Ovary (tissue), 9 donors: ENCODE data around the gene ABCA6. TPM values are rescaled to one million over a fixed set of nuclear protein-coding genes. Genes with fewer than 3 reads are reported as not detected.

Experiments used
- DNase-seq, 5 donors: peaks; one replicate each; pipeline ENCODE4 v3.0.0-alpha.2; 2019 to 2020
- H3K27ac ChIP-seq, 2 donors: fragments of 200-600 bp; one replicate each; pipeline versions ENCODE4 v1.5.1 to v1.8.0; 2019 to 2022
- H3K27me3 ChIP-seq: fragments of 200-600 bp; one replicate; pipeline ENCODE4 v1.8.0; 2022
- H3K36me3 ChIP-seq: fragments of 200-600 bp; sonication (generic); one replicate; pipeline ENCODE4 v1.5.1; 2019
- H3K4me1 ChIP-seq: one replicate; pipeline ENCODE4 v1.8.1; 2013; ENCODE audit warnings: mild to moderate bottlenecking, moderate library complexity; ENCODE audit not compliant: insufficient read depth
- H3K4me3 ChIP-seq: fragments of 200-600 bp; sonication (generic); one replicate; pipeline ENCODE4 v1.5.1; 2017
- H3K9me3 ChIP-seq, 2 donors: fragments of 200-600 bp in 1 of 2; sonication (generic) in 1 of 2; one replicate each; pipeline versions ENCODE4 v1.5.1 to v1.8.1; 2013 to 2019; ENCODE audit warnings: mild to moderate bottlenecking in 1 of 2, moderate library complexity in 1 of 2
- EP300 ChIP-seq: sonication (generic); formaldehyde crosslinking; IDR thresholded peaks from one replicate; pipeline ENCODE4 v1.6.1; 2017; ENCODE audit warnings: antibody characterized with exemption
- POLR2A ChIP-seq: fragments of 450-650 bp; IDR thresholded peaks from one replicate; pipeline ENCODE4 v1.6.1; 2017; ENCODE audit warnings: antibody characterized with exemption, mild to moderate bottlenecking, moderate library complexity
- WGBS, 3 donors: extraction: QIAGEN DNeasy Blood & Tissue Kit in 1 of 3; methylation state at CpG; one replicate each; pipeline versions ENCODE4 v1.1.5 to v1.1.7; 2013 to 2017; 5-methylcytosine and 5-hydroxymethylcytosine counted together
- intact Hi-C, 4 donors: fragments of 100-400 bp; cut with DNase I; formaldehyde crosslinking; loops; one replicate each; pipeline versions ENCODE4 v1.11.0 to v1.15.1; 2022 to 2023
- polyA plus RNA-seq, 2 donors: library from polyadenylated mRNA; stranded (reverse); fragments of 200-250 nt in 1 of 2; fragments of 350-450 nt in 1 of 2; fragmentation: Illumina TruSeq in 1 of 2; extraction: RNeasy Lipid Tissue Mini Kit (QIAGEN cat#74804) in 1 of 2; gene quantifications; one replicate each; pipeline ENCODE4 v1.2.3, GENCODE V29; 2013 to 2014
- total RNA-seq, 7 donors: library from RNA; depleted of rRNA in 2 of 7; stranded (reverse); fragments of >200 nt in 2 of 7; fragmentation: NEBNext Ultra II Directional in 3 of 7; extraction: Animal tissue kit (Norgen Biotek cat#: 25700) in 3 of 7; gene quantifications; one replicate each; pipeline versions ENCODE4 v1.1.0 to v1.2.4, GENCODE V29; 2016 to 2023
- TF ChIP-seq, protein P1 (sequence below), 3 donors: fragments of 450-650 bp in 2 of 3; fragments of 200-600 bp in 1 of 3; IDR thresholded peaks; one replicate each; pipeline versions ENCODE4 v1.5.1 to v1.8.0; 2016 to 2022; ENCODE audit warnings: antibody characterized with exemption in 3 of 3, mild to moderate bottlenecking in 1 of 3
- donor health status: DM: no; HTN: no; CAD: no; lungs with moderate emphysema.
- donor health status: DM: no; HTN: no; CAD: no.
- donor health status: Bipolar disorder and iron deficiency.
- donor health status: DM: yes; HTN: yes; CAD: no.
- donor health status: DM: no; HTN: no; CAD: no.
- donor health status: DM: yes; HTN: yes; CAD: no.

Gene ABCA6
- total and polyA plus RNA-seq, 9 donors = 27.9 to 249 (median 38.1) TPM

- H3K4me1 ChIP-seq = no peaks in the 10 kb centered on the region
- no peak for DNase-seq
- H3K4me3 ChIP-seq = no peak overlapping the region
- no peak overlapping the region for H3K27ac ChIP-seq
- H3K27me3 ChIP-seq = no peaks in the 10 kb centered on the region
- intact Hi-C loops = no loop called here
- H3K36me3 ChIP-seq = no peaks in the 10 kb centered on the region
- no peaks in the 10 kb centered on the region for H3K9me3 ChIP-seq
- TF ChIP-seq EP300 (no peak), POLR2A (no peak)
- TF ChIP-seq, protein P1, sequence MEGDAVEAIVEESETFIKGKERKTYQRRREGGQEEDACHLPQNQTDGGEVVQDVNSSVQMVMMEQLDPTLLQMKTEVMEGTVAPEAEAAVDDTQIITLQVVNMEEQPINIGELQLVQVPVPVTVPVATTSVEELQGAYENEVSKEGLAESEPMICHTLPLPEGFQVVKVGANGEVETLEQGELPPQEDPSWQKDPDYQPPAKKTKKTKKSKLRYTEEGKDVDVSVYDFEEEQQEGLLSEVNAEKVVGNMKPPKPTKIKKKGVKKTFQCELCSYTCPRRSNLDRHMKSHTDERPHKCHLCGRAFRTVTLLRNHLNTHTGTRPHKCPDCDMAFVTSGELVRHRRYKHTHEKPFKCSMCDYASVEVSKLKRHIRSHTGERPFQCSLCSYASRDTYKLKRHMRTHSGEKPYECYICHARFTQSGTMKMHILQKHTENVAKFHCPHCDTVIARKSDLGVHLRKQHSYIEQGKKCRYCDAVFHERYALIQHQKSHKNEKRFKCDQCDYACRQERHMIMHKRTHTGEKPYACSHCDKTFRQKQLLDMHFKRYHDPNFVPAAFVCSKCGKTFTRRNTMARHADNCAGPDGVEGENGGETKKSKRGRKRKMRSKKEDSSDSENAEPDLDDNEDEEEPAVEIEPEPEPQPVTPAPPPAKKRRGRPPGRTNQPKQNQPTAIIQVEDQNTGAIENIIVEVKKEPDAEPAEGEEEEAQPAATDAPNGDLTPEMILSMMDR (IDR thresholded peaks at IDR 0.05) = no peak
Measured at GRCh38 chr17:69187294-69187693, 45.6 kb upstream of the ABCA6 start.

- H3K36me3 ChIP-seq = no peaks in the 10 kb centered on the region
- no peaks in the 10 kb centered on the region for H3K27me3 ChIP-seq
- no peaks in the 10 kb centered on the region for H3K9me3 ChIP-seq
- H3K4me3 ChIP-seq = no peak overlapping the region
- DNase-seq = no peak
- H3K4me1 ChIP-seq = peaks cover 2% of the 10 kb centered on the region
- intact Hi-C loops = no loop called here
- 70 to 74% (median 71%) methylated on average over 4 of the region's 4 CpGs for WGBS, 3 donors
- TF ChIP-seq POLR2A (no peak), EP300 (no peak)
- TF ChIP-seq, protein P1 (IDR thresholded peaks at IDR 0.05) = no peak
- H3K27ac ChIP-seq = no peak overlapping the region
Measured at GRCh38 chr17:69179227-69179952, 37.7 kb upstream of the ABCA6 start.

DNA sequence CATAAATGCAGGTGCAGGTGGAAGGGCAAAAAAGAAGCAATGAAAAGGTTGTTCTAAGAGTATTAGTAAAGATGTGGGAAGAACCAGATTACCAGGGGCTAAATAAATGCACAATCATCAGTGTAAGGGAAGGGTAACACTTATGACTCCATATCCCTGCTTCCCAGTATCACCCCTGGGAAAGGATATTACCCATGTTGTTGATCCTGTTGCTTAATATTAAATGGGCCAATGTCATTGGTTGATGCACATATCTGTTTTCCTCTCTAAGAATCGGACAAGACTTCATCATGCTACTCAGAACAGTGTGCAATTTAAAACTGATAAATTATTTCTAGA lies 34.7 kb upstream of the ABCA6 start:
- no peaks in the 10 kb centered on the region for H3K9me3 ChIP-seq
- intact Hi-C loops = no loop called here
- no peak for DNase-seq
- peaks cover 2% of the 10 kb centered on the region for H3K4me1 ChIP-seq
- no peak for TF ChIP-seq EP300
- TF ChIP-seq, protein P1 (IDR thresholded peaks at IDR 0.05) = no peak
- no peak for TF ChIP-seq POLR2A
- no peaks in the 10 kb centered on the region for H3K27me3 ChIP-seq
- no peak overlapping the region for H3K4me3 ChIP-seq
- H3K27ac ChIP-seq = no peak overlapping the region
- WGBS, 3 donors = 92 to 100% (median 97%) methylated on average over 1 of the region's 1 CpG
- no peaks in the 10 kb centered on the region for H3K36me3 ChIP-seq

DNA sequence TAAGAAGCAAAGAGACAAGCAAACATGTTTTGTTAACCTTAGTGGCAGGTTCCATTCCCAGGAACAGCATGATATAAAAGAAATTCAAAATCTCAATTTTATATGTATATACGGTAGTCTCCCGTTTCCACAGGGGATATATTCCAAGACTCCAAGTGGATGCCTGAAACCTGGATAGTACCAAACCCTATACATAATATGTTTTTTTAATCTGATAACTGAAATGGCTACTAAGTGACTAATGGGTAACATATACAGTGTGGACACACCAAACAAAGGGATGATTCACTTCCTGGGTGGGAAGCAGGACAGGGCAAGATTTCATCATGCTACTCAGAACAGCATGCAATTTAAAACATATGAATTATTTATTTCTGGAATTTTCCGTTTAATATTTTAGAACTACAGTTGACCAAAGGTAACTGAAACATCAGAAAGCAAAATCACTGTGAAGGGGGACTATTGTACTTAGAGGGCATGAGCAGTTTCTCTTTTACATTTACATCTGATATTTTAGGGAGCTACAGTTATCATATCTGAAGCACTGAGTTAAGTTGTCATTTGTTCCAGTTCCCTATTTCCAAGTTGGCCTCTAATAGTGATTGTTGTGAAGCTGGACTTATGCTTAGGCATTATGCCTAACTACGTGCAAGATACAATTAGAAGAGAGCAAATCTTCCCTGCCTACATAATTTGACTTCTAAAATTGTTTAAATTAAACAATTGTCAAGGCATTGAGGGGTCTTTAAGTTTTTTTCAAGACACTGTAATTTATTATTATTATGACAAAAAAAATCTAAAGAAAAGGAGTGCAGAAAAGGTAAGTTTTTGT lies 34.1 kb upstream of the ABCA6 start:
- DNase-seq = no peak
- 90 to 95% (median 91%) methylated on average over 4 of the region's 4 CpGs for WGBS, 3 donors
- Histone ChIP-seq H3K4me3 (no peak overlapping the region), H3K4me1 (peaks cover 2% of the 10 kb centered on the region), H3K36me3 (no peaks in the 10 kb centered on the region), H3K27ac (no peak overlapping the region), H3K27me3 (no peaks in the 10 kb centered on the region), H3K9me3 (no peaks in the 10 kb centered on the region)
- TF ChIP-seq POLR2A (no peak), EP300 (no peak)
- TF ChIP-seq, protein P1 (IDR thresholded peaks at IDR 0.05) = no peak
- intact Hi-C loops = no loop called here
